Mesothelial cell of epicardium (in vitro differentiated cells): ENCODE measurements around the gene TULP4. TPM values are rescaled to one million over a fixed set of nuclear protein-coding genes. Genes with fewer than 3 reads are reported as not detected.

Source experiments
- DNase-seq, 2 experiments: peaks; one replicate each; pipeline ENCODE4 v3.0.0; 2021; ENCODE audit warnings: low spot score in 2 of 2; ENCODE audit not compliant: unreplicated experiment in 2 of 2
- H3K27ac Mint-ChIP-seq: 2 replicates; pipeline ENCODE4 v1.8.0; 2021; ENCODE audit warnings: mixed read lengths
- H3K27me3 Mint-ChIP-seq: 2 replicates; pipeline ENCODE4 v1.8.0; 2021; ENCODE audit warnings: low read depth, mixed read lengths
- H3K36me3 Mint-ChIP-seq: 2 replicates; pipeline ENCODE4 v1.8.0; 2021; ENCODE audit warnings: mixed read lengths
- H3K4me1 Mint-ChIP-seq: 2 replicates; pipeline ENCODE4 v1.8.0; 2021; ENCODE audit warnings: mixed read lengths
- H3K4me3 Mint-ChIP-seq: 2 replicates; pipeline ENCODE4 v1.8.0; 2021; ENCODE audit warnings: mild to moderate bottlenecking, moderate library complexity, mixed read lengths
- H3K9me3 Mint-ChIP-seq: 2 replicates; pipeline ENCODE4 v1.8.0; 2021; ENCODE audit warnings: mixed read lengths
- total RNA-seq: library from RNA; stranded (reverse); gene quantifications from 3 replicates; pipeline ENCODE4 v1.2.1, GENCODE V29; 2021
- TF ChIP-seq, protein P1 (sequence below): fragments of 200-600 bp; sonication (generic); IDR thresholded peaks from one replicate; pipeline ENCODE4 v1.5.0; 2021; ENCODE audit warnings: antibody characterized with exemption; ENCODE audit not compliant: unreplicated experiment

TULP4 gene
- total RNA-seq, 1 donor from 2014 or later: 135 TPM

DNA sequence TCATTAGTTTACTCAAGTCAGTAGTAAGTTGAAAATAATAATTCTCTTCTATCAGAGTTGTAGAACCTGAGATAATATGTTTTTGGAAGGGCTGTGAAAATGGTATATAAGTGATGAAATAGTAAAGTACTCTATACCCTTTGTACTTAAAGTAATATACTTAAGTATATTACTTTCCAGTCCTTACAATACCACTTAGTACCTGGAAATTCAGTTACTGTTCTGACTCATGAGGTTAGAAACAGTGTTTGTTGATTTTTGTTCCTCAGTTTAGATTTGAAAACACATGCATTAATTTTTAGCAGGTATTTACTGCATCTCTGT is 10.1 kb downstream of the TULP4 start:
- H3K27me3 Mint-ChIP-seq: no peaks in the 10 kb centered on the region
- DNase-seq: no peak
- TF ChIP-seq, protein P1, sequence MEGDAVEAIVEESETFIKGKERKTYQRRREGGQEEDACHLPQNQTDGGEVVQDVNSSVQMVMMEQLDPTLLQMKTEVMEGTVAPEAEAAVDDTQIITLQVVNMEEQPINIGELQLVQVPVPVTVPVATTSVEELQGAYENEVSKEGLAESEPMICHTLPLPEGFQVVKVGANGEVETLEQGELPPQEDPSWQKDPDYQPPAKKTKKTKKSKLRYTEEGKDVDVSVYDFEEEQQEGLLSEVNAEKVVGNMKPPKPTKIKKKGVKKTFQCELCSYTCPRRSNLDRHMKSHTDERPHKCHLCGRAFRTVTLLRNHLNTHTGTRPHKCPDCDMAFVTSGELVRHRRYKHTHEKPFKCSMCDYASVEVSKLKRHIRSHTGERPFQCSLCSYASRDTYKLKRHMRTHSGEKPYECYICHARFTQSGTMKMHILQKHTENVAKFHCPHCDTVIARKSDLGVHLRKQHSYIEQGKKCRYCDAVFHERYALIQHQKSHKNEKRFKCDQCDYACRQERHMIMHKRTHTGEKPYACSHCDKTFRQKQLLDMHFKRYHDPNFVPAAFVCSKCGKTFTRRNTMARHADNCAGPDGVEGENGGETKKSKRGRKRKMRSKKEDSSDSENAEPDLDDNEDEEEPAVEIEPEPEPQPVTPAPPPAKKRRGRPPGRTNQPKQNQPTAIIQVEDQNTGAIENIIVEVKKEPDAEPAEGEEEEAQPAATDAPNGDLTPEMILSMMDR: no peak
- H3K4me1 Mint-ChIP-seq: peaks cover 26% of the 10 kb centered on the region
- no peak overlapping the region for H3K4me3 Mint-ChIP-seq
- peaks cover 26% of the 10 kb centered on the region for H3K36me3 Mint-ChIP-seq
- H3K9me3 Mint-ChIP-seq: peaks cover 8% of the 10 kb centered on the region
- peak overlapping the region; percentile 79 for H3K27ac Mint-ChIP-seq

DNA sequence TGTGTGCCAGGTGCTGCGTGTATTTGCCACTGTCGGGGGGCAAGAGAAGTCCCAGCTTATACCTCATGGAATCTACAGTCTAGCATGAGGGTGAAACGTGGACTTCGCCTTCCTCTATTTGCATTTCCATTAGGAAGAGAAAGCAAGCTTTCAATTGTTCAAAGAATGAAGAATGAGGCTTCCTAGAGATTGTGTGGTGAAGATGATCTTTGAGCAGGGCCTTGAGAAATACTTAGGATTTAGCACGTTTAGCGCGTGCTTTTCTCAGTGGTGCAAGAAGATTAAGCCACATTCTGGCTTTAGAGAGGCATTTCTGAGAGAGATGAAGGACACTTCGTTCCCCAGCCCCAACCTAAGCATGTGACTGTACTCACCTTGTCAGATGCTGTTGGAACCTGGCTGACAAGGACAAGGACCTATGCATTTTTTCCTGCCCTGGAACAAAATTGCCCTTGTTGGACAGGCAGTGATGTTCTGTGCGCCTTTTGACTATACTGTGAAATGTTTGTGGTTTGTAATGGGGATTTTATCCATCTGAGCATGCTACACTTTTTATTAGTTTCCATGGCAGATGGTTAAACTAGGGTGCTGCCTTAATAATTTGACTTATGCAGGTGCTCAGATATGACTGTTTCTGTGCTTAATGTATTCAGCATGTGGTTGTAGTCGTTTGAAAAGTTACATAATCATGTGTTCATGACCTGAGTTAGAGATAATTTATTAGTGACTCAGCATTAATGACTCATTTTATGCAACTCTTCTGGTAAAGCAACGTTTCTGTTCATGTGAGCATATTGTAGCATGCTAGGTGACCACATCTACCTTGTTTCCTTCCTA is 10.7 kb downstream of the TULP4 start:
- H3K4me1 Mint-ChIP-seq: peaks cover 29% of the 10 kb centered on the region
- TF ChIP-seq, protein P1: no peak
- H3K9me3 Mint-ChIP-seq: peaks cover 8% of the 10 kb centered on the region
- peak overlapping the region; percentile 13 for H3K27ac Mint-ChIP-seq
- no peaks in the 10 kb centered on the region for H3K27me3 Mint-ChIP-seq
- no peak overlapping the region for H3K4me3 Mint-ChIP-seq
- peaks cover 22% of the 10 kb centered on the region for H3K36me3 Mint-ChIP-seq
- no peak for DNase-seq

GRCh38 chr6:158323561-158323958 is 11.3 kb downstream of the TULP4 start:
- H3K9me3 Mint-ChIP-seq: peaks cover 8% of the 10 kb centered on the region
- no peak for DNase-seq
- H3K27ac Mint-ChIP-seq: no peak overlapping the region
- TF ChIP-seq, protein P1: no peak
- peaks cover 18% of the 10 kb centered on the region for H3K36me3 Mint-ChIP-seq
- H3K4me1 Mint-ChIP-seq: peaks cover 32% of the 10 kb centered on the region
- no peak overlapping the region for H3K4me3 Mint-ChIP-seq
- no peaks in the 10 kb centered on the region for H3K27me3 Mint-ChIP-seq

DNA sequence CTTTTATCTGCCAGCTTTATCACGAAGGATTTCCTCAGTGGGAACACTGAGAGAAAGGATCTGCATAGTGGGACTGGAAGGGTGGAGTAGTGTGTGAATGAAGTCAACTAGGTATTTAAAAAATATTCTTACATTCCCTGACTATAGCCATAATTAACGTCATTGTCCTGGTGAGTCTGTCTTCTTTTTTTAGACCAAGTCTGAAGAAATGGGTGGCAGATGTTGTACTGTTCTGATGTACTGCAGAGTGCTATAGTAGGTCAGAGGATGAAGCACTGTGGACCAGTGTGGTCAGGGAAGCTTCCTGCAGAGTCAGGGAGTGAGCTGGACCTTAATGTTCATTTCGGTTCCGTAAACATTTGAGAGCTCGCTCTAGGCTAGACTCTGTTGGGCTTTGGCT is 11.9 kb downstream of the TULP4 start:
- TF ChIP-seq, protein P1: no peak
- Mint-ChIP-seq H3K36me3 (peaks cover 18% of the 10 kb centered on the region), H3K27ac (no peak overlapping the region), H3K27me3 (no peaks in the 10 kb centered on the region), H3K4me1 (peaks cover 32% of the 10 kb centered on the region), H3K9me3 (peaks cover 8% of the 10 kb centered on the region), H3K4me3 (no peak overlapping the region)
- DNase-seq: no peak

GRCh38 chr6:158327211-158327610 is 14.9 kb downstream of the TULP4 start:
- Mint-ChIP-seq H3K27ac (no peak overlapping the region), H3K4me1 (peaks cover 23% of the 10 kb centered on the region), H3K9me3 (peaks cover 19% of the 10 kb centered on the region), H3K27me3 (no peaks in the 10 kb centered on the region), H3K4me3 (no peak overlapping the region), H3K36me3 (peaks cover 23% of the 10 kb centered on the region)
- DNase-seq: no peak
- TF ChIP-seq, protein P1: no peak

DNA sequence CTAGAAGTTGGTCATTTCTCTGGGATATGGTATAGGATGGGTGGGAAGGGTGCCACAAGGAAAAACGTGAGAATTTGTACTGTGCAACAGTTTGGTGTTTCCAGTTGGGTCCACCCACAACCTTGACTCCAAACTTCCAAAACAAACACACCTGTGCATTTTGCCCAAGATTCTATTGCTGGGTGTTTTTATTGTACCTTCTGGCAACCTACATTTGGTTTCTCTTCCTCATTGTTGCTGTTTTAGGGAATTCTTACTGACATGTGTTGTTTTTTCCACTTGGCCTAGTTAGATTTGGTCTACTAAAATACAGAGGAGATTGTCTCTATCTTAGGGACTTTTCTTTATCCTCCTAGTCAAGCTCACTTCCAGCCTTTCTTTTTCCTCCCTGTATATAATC is 16.7 kb downstream of the TULP4 start:
- H3K27ac Mint-ChIP-seq: no peak overlapping the region
- H3K9me3 Mint-ChIP-seq: peaks cover 27% of the 10 kb centered on the region
- TF ChIP-seq, protein P1: no peak
- no peaks in the 10 kb centered on the region for H3K27me3 Mint-ChIP-seq
- peaks cover 38% of the 10 kb centered on the region for H3K36me3 Mint-ChIP-seq
- H3K4me1 Mint-ChIP-seq: peaks cover 9% of the 10 kb centered on the region
- DNase-seq: no peak
- no peak overlapping the region for H3K4me3 Mint-ChIP-seq
